SK-N-SH (cell line): Measurements from ENCODE around the gene ITSN1. TPM values are rescaled to one million over a fixed set of nuclear protein-coding genes. Genes with fewer than 3 reads are reported as not detected.

Experiments
- CTCF ChIA-PET: fragments of 300-600, 350-600 bp; formaldehyde crosslinking; extraction: SDS; loops from one replicate; lab custom pipeline; 2021; lab: Yijun Ruan, JAX
- POLR2A ChIA-PET: fragments of 350-600 bp; sonication (Branson Sonifier 250); formaldehyde crosslinking; extraction: SDS; loops from one replicate; lab custom pipeline; 2020; ENCODE audit warnings: antibody characterized with exemption, inconsistent platforms; lab: Yijun Ruan, JAX
- DNase-seq: peaks from one replicate; pipeline ENCODE4 v3.0.0; 2012
- H2AFZ ChIP-seq: fragments of 200-600 bp; sonication (generic); 2 replicates; pipeline ENCODE4 v1.8.1; 2016; ENCODE audit warnings: antibody characterized with exemption, mild to moderate bottlenecking, low read depth
- H3F3A ChIP-seq: fragments of 200-600 bp; sonication (generic); replicated peaks from 2 replicates; pipeline ENCODE3; 2016; ENCODE audit warnings: antibody characterized with exemption, mild to moderate bottlenecking; ENCODE audit not compliant: insufficient read depth
- H3K27ac ChIP-seq, 2 experiments: fragments of 200-500 bp in 1 of 2; fragments of 200-600 bp in 1 of 2; sonication (Bioruptor generic) in 1 of 2; sonication (generic), shearing (Covaris generic) in 1 of 2; 2 replicates each; pipeline versions ENCODE4 v1.5.1 to v1.6.1; 2014 to 2016; ENCODE audit warnings: low read depth in 2 of 2, inconsistent platforms in 1 of 2, low read length in 1 of 2, mild to moderate bottlenecking in 1 of 2, mixed read lengths in 1 of 2
- H3K27me3 ChIP-seq: fragments of 200-600 bp; sonication (generic), shearing (Covaris generic); 2 replicates; pipeline ENCODE4 v1.6.1; 2016; ENCODE audit warnings: mixed run types; ENCODE audit not compliant: insufficient read depth
- H3K36me3 ChIP-seq, 2 experiments: fragments of 200-500 bp in 1 of 2; fragments of 200-600 bp in 1 of 2; sonication (Bioruptor generic) in 1 of 2; sonication (generic) in 1 of 2; replicated peaks in 1 of 2; 2 replicates each; pipeline versions ENCODE3 to v1.5.1; 2014 to 2016; ENCODE audit warnings: low read length in 1 of 2, mild to moderate bottlenecking in 1 of 2; ENCODE audit not compliant: insufficient read depth in 2 of 2, control insufficient read depth in 1 of 2
- H3K4me1 ChIP-seq, 2 experiments: fragments of 200-500 bp in 1 of 2; fragments of 200-600 bp in 1 of 2; sonication (Bioruptor generic) in 1 of 2; sonication (generic), shearing (Covaris generic) in 1 of 2; 2 replicates each; pipeline versions ENCODE4 v1.5.1 to v1.6.1; 2014 to 2016; ENCODE audit warnings: low read depth in 1 of 2, low read length in 1 of 2, mixed run types in 1 of 2; ENCODE audit not compliant: insufficient read depth in 2 of 2, control insufficient read depth in 1 of 2
- H3K4me2 ChIP-seq: fragments of 200-600 bp; sonication (generic), shearing (Covaris generic); 2 replicates; pipeline ENCODE4 v1.6.1; 2017; ENCODE audit warnings: mixed run types
- H3K4me3 ChIP-seq, 2 experiments: fragments of 200-500 bp in 1 of 2; fragments of 200-600 bp in 1 of 2; sonication (Bioruptor generic) in 1 of 2; sonication (generic), shearing (Covaris generic) in 1 of 2; 2 replicates each; pipeline versions ENCODE4 v1.5.1 to v1.8.1; 2014 to 2016; ENCODE audit warnings: low read depth in 2 of 2, inconsistent platforms in 1 of 2, low read length in 1 of 2, mild to moderate bottlenecking in 1 of 2, mixed read lengths in 1 of 2, moderate library complexity in 1 of 2
- H3K79me2 ChIP-seq: fragments of 200-600 bp; sonication (generic); 2 replicates; pipeline ENCODE4 v1.8.1; 2017; ENCODE audit warnings: mild to moderate bottlenecking; ENCODE audit not compliant: insufficient read depth
- H3K9ac ChIP-seq: fragments of 200-600 bp; sonication (generic); 2 replicates; pipeline ENCODE4 v1.6.1; 2017; ENCODE audit warnings: mixed run types
- H3K9me2 ChIP-seq: fragments of 200-600 bp; sonication (generic); 2 replicates; pipeline ENCODE4 v1.6.1; 2017; ENCODE audit warnings: mixed run types
- H3K9me3 ChIP-seq: fragments of 200-600 bp; sonication (generic); 2 replicates; pipeline ENCODE4 v1.6.1; 2017; ENCODE audit warnings: mixed run types, mild to moderate bottlenecking, moderate library complexity
- H4K20me1 ChIP-seq: fragments of 200-600 bp; sonication (generic); 2 replicates; pipeline ENCODE4 v1.6.1; 2017; ENCODE audit warnings: mild to moderate bottlenecking, mixed run types; ENCODE audit not compliant: insufficient read depth
- CHD2 ChIP-seq: fragments of 150-350 bp; IDR thresholded peaks from 2 replicates; pipeline ENCODE4 v1.6.1; 2018; ENCODE audit warnings: low read length; ENCODE audit not compliant: partially characterized antibody
- EP300 ChIP-seq, 2 experiments: IDR thresholded peaks; 2 replicates each; pipeline versions ENCODE4 v1.4.0 to v1.6.1; 2012; ENCODE audit warnings: borderline replicate concordance in 1 of 2, low read depth in 1 of 2, low read length in 1 of 2
- FOXJ3 ChIP-seq: sonication (generic); formaldehyde crosslinking; IDR thresholded peaks from 2 replicates; pipeline ENCODE4 v1.5.1; 2020; ENCODE audit warnings: mild to moderate bottlenecking, missing genetic modification reagents
- FOXM1 ChIP-seq: IDR thresholded peaks from 2 replicates; pipeline ENCODE4 v1.4.0; 2012; ENCODE audit warnings: low read depth, mild to moderate bottlenecking
- JUND ChIP-seq: IDR thresholded peaks from 2 replicates; pipeline ENCODE4 v1.4.0; 2012
- NFIC ChIP-seq: IDR thresholded peaks from 2 replicates; pipeline ENCODE4 v1.4.0; 2012; ENCODE audit warnings: borderline replicate concordance
- NRF1 ChIP-seq: IDR thresholded peaks from 2 replicates; pipeline ENCODE4 v1.6.1; 2012; ENCODE audit warnings: low read depth, mild to moderate bottlenecking, low read length
- RFX5 ChIP-seq: IDR thresholded peaks from 2 replicates; pipeline ENCODE4 v1.6.1; 2012; ENCODE audit warnings: mild to moderate bottlenecking, improper control_type of control experiment, low read length
- WGBS: methylation state at CpG from one replicate; pipeline ENCODE4 v1.1.6; 2017; ENCODE audit warnings: low lambda C conversion rate; 5-methylcytosine and 5-hydroxymethylcytosine counted together
- polyA plus RNA-seq, 3 experiments: library from polyadenylated mRNA; depleted of rRNA; stranded (reverse); fragments of >200 nt; gene quantifications; 2 replicates each; pipeline ENCODE4 v1.2.3, GENCODE V29; 2012
- TF ChIP-seq, protein P1 (sequence below): fragments of 150-350 bp; IDR thresholded peaks from 2 replicates; pipeline ENCODE4 v1.6.1; 2017; ENCODE audit warnings: antibody characterized with exemption, low read length, low read depth, borderline replicate concordance
- TF ChIP-seq, protein P2 (sequence below): IDR thresholded peaks from 2 replicates; pipeline ENCODE4 v1.4.0; 2012; ENCODE audit warnings: low read depth, borderline replicate concordance
- TF ChIP-seq, protein P3 (sequence below): IDR thresholded peaks from 2 replicates; pipeline ENCODE4 v1.6.1; 2012; ENCODE audit warnings: mild to moderate bottlenecking, low read depth, low read length, moderate library complexity

The ITSN1 gene
- polyA plus RNA-seq, 1 of the 3 experiments (the other 2 are of a cell fraction): 27.8 TPM

DNA sequence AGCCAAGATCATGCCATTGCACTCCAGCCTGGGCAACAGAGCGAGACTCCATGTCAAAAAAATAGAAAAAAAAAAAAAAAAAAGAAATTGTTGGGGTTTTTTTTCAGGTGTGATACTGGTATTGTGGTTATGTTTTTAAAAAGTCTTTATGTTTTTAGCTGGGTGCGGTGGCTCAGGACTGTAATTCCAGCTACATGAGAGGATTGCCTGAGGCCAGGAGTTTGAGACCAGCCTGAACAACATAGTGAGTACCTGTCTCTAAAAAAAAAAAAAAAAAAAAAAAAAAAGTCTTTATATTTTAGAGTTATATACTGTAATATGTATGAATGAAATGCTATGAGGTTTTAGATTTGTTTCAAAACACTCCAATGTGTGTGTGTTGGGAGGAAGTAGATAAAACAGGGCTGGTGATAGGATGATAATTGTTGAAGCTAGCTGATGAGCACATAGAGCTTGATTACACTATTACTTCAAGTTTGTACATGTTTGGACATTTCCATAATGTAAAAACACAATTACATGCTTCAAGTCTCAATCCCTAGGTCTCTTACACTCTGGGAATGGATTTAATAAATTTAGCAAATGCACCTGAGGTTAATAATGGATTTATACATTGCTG lies 303.5 kb downstream of the ITSN1 start:
- no peak for DNase-seq
- Histone ChIP-seq H3K27ac (no peak overlapping the region), H3K9ac (no peak overlapping the region), H3K79me2 (no peaks in the 10 kb centered on the region), H3F3A (peaks cover 15% of the 10 kb centered on the region), H3K36me3 (no peaks in the 10 kb centered on the region), H3K9me2 (no peaks in the 10 kb centered on the region), H3K4me3 (no peak overlapping the region), H2AFZ (no peak overlapping the region), H3K27me3 (no peaks in the 10 kb centered on the region), H4K20me1 (no peaks in the 10 kb centered on the region), H3K9me3 (no peaks in the 10 kb centered on the region), H3K4me2 (no peak overlapping the region), H3K4me1 (peaks cover 14 to 15% of the 10 kb centered on the region in 2 experiments; a peak in 3 of 4 replicates)
- TF ChIP-seq CHD2 (no peak), RFX5 (no peak), FOXM1 (no peak), NFIC (no peak), NRF1 (no peak), EP300 (IDR thresholded peaks at IDR 0.05; ENCODE audit: borderline replicate concordance in 1 of 2, low read depth in 1 of 2, low read length in 1 of 2) (no peak), JUND (no peak), FOXJ3 (CRISPR knock-in tag) (no peak)
- TF ChIP-seq, protein P1, sequence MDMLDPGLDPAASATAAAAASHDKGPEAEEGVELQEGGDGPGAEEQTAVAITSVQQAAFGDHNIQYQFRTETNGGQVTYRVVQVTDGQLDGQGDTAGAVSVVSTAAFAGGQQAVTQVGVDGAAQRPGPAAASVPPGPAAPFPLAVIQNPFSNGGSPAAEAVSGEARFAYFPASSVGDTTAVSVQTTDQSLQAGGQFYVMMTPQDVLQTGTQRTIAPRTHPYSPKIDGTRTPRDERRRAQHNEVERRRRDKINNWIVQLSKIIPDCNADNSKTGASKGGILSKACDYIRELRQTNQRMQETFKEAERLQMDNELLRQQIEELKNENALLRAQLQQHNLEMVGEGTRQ: no peak
- TF ChIP-seq, protein P2, sequence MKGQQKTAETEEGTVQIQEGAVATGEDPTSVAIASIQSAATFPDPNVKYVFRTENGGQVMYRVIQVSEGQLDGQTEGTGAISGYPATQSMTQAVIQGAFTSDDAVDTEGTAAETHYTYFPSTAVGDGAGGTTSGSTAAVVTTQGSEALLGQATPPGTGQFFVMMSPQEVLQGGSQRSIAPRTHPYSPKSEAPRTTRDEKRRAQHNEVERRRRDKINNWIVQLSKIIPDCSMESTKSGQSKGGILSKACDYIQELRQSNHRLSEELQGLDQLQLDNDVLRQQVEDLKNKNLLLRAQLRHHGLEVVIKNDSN: no peak
- TF ChIP-seq, protein P3, sequence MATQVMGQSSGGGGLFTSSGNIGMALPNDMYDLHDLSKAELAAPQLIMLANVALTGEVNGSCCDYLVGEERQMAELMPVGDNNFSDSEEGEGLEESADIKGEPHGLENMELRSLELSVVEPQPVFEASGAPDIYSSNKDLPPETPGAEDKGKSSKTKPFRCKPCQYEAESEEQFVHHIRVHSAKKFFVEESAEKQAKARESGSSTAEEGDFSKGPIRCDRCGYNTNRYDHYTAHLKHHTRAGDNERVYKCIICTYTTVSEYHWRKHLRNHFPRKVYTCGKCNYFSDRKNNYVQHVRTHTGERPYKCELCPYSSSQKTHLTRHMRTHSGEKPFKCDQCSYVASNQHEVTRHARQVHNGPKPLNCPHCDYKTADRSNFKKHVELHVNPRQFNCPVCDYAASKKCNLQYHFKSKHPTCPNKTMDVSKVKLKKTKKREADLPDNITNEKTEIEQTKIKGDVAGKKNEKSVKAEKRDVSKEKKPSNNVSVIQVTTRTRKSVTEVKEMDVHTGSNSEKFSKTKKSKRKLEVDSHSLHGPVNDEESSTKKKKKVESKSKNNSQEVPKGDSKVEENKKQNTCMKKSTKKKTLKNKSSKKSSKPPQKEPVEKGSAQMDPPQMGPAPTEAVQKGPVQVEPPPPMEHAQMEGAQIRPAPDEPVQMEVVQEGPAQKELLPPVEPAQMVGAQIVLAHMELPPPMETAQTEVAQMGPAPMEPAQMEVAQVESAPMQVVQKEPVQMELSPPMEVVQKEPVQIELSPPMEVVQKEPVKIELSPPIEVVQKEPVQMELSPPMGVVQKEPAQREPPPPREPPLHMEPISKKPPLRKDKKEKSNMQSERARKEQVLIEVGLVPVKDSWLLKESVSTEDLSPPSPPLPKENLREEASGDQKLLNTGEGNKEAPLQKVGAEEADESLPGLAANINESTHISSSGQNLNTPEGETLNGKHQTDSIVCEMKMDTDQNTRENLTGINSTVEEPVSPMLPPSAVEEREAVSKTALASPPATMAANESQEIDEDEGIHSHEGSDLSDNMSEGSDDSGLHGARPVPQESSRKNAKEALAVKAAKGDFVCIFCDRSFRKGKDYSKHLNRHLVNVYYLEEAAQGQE: no peak
- 98% methylated on average over 2 of the region's 2 CpGs for WGBS
- ChIA-PET CTCF (interaction anchor here (1.0 kb wide), 1 partner anchor 12 kb away, joined by 3 read pairs; no protein-coding TSS in a partner anchor), POLR2A (no interaction called here)
